HT1080 (cell line): Measurements from ENCODE around the gene CA12. TPM values are rescaled to one million over a fixed set of nuclear protein-coding genes. Genes with fewer than 3 reads are reported as not detected.

Experiments used
- DNase-seq: peaks from one replicate; pipeline ENCODE4 v3.0.0-alpha.2; 2015; ENCODE audit warnings: low read depth
- total RNA-seq: library from RNA; depleted of rRNA; stranded (reverse); fragments of >200 nt; shearing (Covaris generic); gene quantifications from 2 replicates; pipeline ENCODE4 v1.2.3, GENCODE V29; 2014; rRNA removed

Gene CA12
- total RNA-seq, 1 experiment from 2014 or later, result 15.0 TPM

DNA sequence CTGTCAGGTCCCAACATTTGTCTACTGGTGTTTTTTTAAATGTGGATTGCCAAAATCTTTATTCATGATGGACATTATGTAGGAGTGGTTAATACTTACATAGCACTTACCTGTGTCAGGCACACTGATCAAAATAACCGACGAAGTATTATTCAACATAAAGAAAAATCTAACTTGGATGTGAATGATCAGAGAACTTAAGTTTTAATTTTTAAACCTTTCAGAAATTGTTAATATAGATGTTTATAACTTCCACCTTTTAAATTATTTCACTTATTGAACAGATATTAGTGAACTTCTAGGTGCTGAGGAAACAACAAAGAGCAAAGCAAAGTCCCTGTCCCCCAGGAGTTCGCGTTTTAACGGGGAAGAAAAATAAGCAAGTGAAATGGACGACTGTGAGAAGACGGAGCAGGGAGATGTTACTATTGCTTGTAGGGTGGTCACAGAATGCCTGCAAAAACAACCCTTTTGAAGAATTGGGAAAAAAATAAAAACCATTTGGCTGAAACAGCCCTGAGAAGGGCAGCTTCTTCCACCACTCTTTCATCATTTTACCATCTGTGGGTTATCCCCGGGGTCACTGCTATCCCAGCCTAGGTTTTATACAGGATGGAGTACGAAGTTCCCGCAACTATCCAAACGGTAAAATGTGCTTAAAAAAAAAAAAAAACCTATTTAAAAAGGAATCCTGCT, 105.2 kb downstream of the CA12 start:
- DNase-seq, result no peak

DNA sequence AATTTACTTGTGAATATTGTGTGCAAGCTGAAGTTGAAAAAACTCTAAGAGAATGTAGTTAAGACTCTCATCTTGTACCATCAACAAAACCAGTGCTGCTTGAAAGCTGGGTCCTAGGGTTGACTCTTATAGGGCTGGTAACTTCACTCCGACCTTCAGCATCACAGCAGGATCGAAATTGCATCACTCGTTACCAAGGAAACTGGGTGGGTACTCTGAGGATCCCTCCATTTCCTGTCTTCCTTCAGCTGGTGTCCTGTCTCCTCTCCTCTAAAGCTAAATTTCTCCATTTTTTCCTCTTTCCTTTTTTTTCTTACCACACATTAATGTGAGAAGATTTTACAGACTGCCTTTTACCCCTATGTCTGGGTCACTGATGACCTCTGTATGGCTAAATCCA, 107.2 kb downstream of the CA12 start:
- DNase-seq, result no peak

Other genes with a start within 250 kb of the CA12 start
- gene RPS27L, start 224.4 kb downstream of the CA12 start, total RNA-seq, result 366 and 380 TPM in 2 replicates
- gene RAB8B, start 192.2 kb downstream of the CA12 start, total RNA-seq, result 10.8 and 15.7 TPM in 2 replicates
- 3.2 and 4.9 TPM in 2 replicates for gene APH1B, start 104.2 kb downstream of the CA12 start, total RNA-seq
- gene USP3, start 122.7 kb upstream of the CA12 start, total RNA-seq, result 31.1 and 38.0 TPM in 2 replicates
- 0.60 and 1.9 TPM in 2 replicates for gene FBXL22, start 215.5 kb upstream of the CA12 start, total RNA-seq